HG02870 (cell line): ENCODE results near the gene STK39.

Experiments
- ATAC-seq: cut with Tn5 transposase; IDR thresholded peaks from one replicate; pipeline ENCODE4 v1.9.1; 2021; ENCODE audit warnings: mild to moderate bottlenecking, moderate library complexity; ENCODE audit not compliant: unreplicated experiment

STK39 gene

GRCh38 chr2:167965907-167966761 is 281.3 kb downstream of the STK39 start:
- ATAC-seq = no peak

GRCh38 chr2:167964650-167965413 is 282.6 kb downstream of the STK39 start:
- no peak for ATAC-seq

- no peak for ATAC-seq
Observed at GRCh38 chr2:167963899-167964649, 283.3 kb downstream of the STK39 start.

- ATAC-seq = no peak
Observed at GRCh38 chr2:167962436-167963226, 284.8 kb downstream of the STK39 start.

- ATAC-seq = no peak
Observed at GRCh38 chr2:167961536-167962048, 285.8 kb downstream of the STK39 start.

GRCh38 chr2:167960089-167960747 is 287.2 kb downstream of the STK39 start:
- ATAC-seq = no peak

GRCh38 chr2:167957662-167958061 is 289.7 kb downstream of the STK39 start:
- no peak for ATAC-seq

GRCh38 chr2:167955264-167955906 is 292.0 kb downstream of the STK39 start:
- ATAC-seq = no peak

- ATAC-seq = no peak
Observed at GRCh38 chr2:167954495-167954894, 292.9 kb downstream of the STK39 start.

- no peak for ATAC-seq
Observed at GRCh38 chr2:167953776-167954175, 293.6 kb downstream of the STK39 start.

GRCh38 chr2:167950571-167950970 is 296.8 kb downstream of the STK39 start:
- no peak for ATAC-seq

- ATAC-seq = no peak
Observed at GRCh38 chr2:167946441-167946841, 301.0 kb downstream of the STK39 start.

GRCh38 chr2:167945660-167946368 is 301.6 kb downstream of the STK39 start:
- ATAC-seq = no peak

- no peak for ATAC-seq
Observed at GRCh38 chr2:167944825-167945659, 302.4 kb downstream of the STK39 start.

GRCh38 chr2:167943897-167944296 is 303.5 kb downstream of the STK39 start:
- ATAC-seq = no peak

GRCh38 chr2:167943368-167943767 is 304.0 kb downstream of the STK39 start:
- no peak for ATAC-seq

- no peak for ATAC-seq
Observed at GRCh38 chr2:167942366-167943081, 304.9 kb downstream of the STK39 start.
